ENCODE results near the gene MAPT.
"Not testable (repeated sequence)": the region's sequence is repeated elsewhere in the genome, so short reads cannot be mapped to it uniquely, and the experiment has no call there.

The MAPT gene

GRCh38 chr17:45902892-45903346 is 8.6 kb downstream of the MAPT start:
- no peak for DNase-seq

- DNase-seq, result no peak
Observed at GRCh38 chr17:45904866-45905265, 10.5 kb downstream of the MAPT start.

GRCh38 chr17:45905814-45906213 is 11.5 kb downstream of the MAPT start:
- no peak for DNase-seq

GRCh38 chr17:45906237-45906636 is 11.9 kb downstream of the MAPT start:
- DNase-seq, result no peak

GRCh38 chr17:45906927-45907622 is 12.7 kb downstream of the MAPT start:
- DNase-seq, result no peak

GRCh38 chr17:45907750-45908395 is 13.5 kb downstream of the MAPT start:
- DNase-seq, result no peak

- no peak for DNase-seq
Observed at GRCh38 chr17:45908460-45908859, 14.1 kb downstream of the MAPT start.

- DNase-seq, result no peak
Observed at GRCh38 chr17:45908935-45909334, 14.6 kb downstream of the MAPT start.

- no peak for DNase-seq
Observed at GRCh38 chr17:45910667-45911066, 16.3 kb downstream of the MAPT start.

- no peak for DNase-seq
Observed at GRCh38 chr17:45912319-45912718, 18.0 kb downstream of the MAPT start.

- not testable (repeated sequence) for DNase-seq
Observed at GRCh38 chr17:45913030-45913429, 18.7 kb downstream of the MAPT start.

GRCh38 chr17:45914047-45914717 is 19.8 kb downstream of the MAPT start:
- DNase-seq, result no peak

- no peak for DNase-seq
Observed at GRCh38 chr17:45915263-45915662, 20.9 kb downstream of the MAPT start.

GRCh38 chr17:45917081-45917480 is 22.7 kb downstream of the MAPT start:
- no peak for DNase-seq

GRCh38 chr17:45918241-45918745 is 23.9 kb downstream of the MAPT start:
- no peak for DNase-seq

- no peak for DNase-seq
Observed at GRCh38 chr17:45919136-45919535, 24.8 kb downstream of the MAPT start.

- DNase-seq, result no peak
Observed at GRCh38 chr17:45920083-45920482, 25.7 kb downstream of the MAPT start.

- DNase-seq, result no peak
Observed at GRCh38 chr17:45923511-45924268, 29.3 kb downstream of the MAPT start.

GRCh38 chr17:45924332-45924820 is 30.0 kb downstream of the MAPT start:
- DNase-seq, result no peak

GRCh38 chr17:45925311-45925710 is 31.0 kb downstream of the MAPT start:
- no peak for DNase-seq

GRCh38 chr17:45927247-45927646 is 32.9 kb downstream of the MAPT start:
- DNase-seq, result no peak

- no peak for DNase-seq
Observed at GRCh38 chr17:45929344-45929743, 35.0 kb downstream of the MAPT start.

GRCh38 chr17:45930420-45930951 is 36.1 kb downstream of the MAPT start:
- no peak for DNase-seq

All from stimulated activated CD4-positive, alpha-beta T cell treated with anti-CD3 and anti-CD28 coated beads, Interleukin-2, amount 100 ng/mL, for 48 hours (primary cell).